Skeletal muscle satellite cell (primary cell): Measurements from ENCODE around the gene UBE2G2. TPM values are rescaled to one million over a fixed set of nuclear protein-coding genes. Genes with fewer than 3 reads are reported as not detected.

ENCODE experiments used
- H3K27me3 ChIP-seq: 2 replicates; pipeline ENCODE4 v1.7.0; 2013; ENCODE audit warnings: low read length; ENCODE audit not compliant: control insufficient read depth, insufficient read depth
- H3K36me3 ChIP-seq: 2 replicates; pipeline ENCODE4 v1.7.0; 2013; ENCODE audit warnings: mild to moderate bottlenecking, control low read depth, low read length; ENCODE audit not compliant: insufficient read depth
- H3K4me1 ChIP-seq: 2 replicates; pipeline ENCODE4 v1.7.0; 2013; ENCODE audit warnings: low read length; ENCODE audit not compliant: control insufficient read depth, insufficient read depth
- H3K4me2 ChIP-seq: 2 replicates; pipeline ENCODE4 v1.7.0; 2013; ENCODE audit warnings: mild to moderate bottlenecking, low read length
- H3K4me3 ChIP-seq: 2 replicates; pipeline ENCODE4 v1.7.0; 2013; ENCODE audit warnings: low read length
- H3K9ac ChIP-seq: 2 replicates; pipeline ENCODE4 v1.7.0; 2013; ENCODE audit warnings: mild to moderate bottlenecking, low read depth, low read length, moderate library complexity
- H3K9me3 ChIP-seq: replicated peaks from 2 replicates; pipeline ENCODE4 v1.7.0; 2013; ENCODE audit warnings: mild to moderate bottlenecking, control low read depth, low read length
- total RNA-seq: library from RNA; depleted of rRNA; stranded (reverse); fragments of >200 nt; gene quantifications from 2 replicates; pipeline ENCODE4 v1.2.3, GENCODE V29; 2012; rRNA removed

Gene UBE2G2, protein sequence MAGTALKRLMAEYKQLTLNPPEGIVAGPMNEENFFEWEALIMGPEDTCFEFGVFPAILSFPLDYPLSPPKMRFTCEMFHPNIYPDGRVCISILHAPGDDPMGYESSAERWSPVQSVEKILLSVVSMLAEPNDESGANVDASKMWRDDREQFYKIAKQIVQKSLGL
- 73.5 and 76.9 TPM in 2 replicates for total RNA-seq

DNA sequence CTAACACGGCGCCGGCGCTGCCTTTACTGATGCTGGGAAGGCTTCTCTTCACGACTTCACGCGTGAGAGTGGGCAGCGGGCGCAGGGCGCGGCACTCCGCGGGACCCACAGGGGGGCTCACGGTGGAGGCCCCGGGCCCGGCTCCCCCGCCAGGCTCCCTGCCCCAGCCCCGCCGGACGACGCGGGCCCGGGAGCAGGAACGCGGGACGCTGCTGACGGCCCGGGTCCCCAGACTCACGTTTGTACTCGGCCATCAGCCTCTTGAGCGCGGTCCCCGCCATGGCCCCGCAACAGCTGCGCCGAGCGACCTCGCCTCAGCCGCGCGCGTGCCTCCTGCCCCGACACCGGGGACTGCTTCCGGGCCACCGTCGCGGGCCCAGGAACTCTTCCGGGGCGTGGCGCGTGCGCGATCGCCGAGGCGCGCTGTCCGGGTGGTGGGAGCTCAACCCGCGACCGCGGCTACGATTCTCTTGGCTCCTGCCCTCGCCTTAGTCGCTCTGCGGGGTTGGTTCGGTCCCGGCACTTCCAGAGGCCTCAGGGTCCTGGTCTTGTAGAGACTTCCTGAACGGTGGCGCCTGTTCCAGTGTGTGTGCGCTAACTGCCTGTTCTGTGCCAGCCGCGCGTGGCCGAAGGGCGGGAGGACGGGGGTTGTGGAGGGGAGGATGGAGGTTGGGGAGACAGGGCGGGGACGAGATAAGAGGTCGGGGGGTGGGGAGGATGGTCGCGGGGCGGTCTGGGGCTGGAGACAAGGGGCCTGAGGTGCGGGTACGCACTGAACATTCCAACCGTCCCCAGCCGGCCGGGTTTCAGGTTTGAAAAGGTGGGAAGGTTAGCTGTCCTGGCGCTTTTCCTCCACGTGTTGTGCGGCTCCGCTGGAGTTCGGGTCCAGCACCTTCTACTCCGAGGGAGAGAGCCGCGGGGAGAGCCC is at the start of gene UBE2G2:
Gene UBE2G2 (minus strand): TSS at position 353 of the 928 bp plus-strand sequence. CDS start 72 bp downstream, at position 281.
- H3K4me2 ChIP-seq = peak within 1 kb of the TSS; percentile 92
- peak within 1 kb of the TSS; percentile 91 for H3K9ac ChIP-seq
- peak within 1 kb of the TSS; percentile 86 for H3K4me3 ChIP-seq
- no peaks in the 10 kb centered on the region for H3K27me3 ChIP-seq
- no peaks in the 10 kb centered on the region for H3K9me3 ChIP-seq
- H3K36me3 ChIP-seq = peaks cover 42% of the 10 kb centered on the region
- H3K4me1 ChIP-seq = peaks cover 19% of the 10 kb centered on the region

- no peaks in the 10 kb centered on the region for H3K27me3 ChIP-seq
- no peak overlapping the region for H3K4me2 ChIP-seq
- H3K36me3 ChIP-seq = peaks cover 64% of the 10 kb centered on the region
- H3K4me3 ChIP-seq = no peak overlapping the region
- peaks cover 17% of the 10 kb centered on the region for H3K4me1 ChIP-seq
- H3K9ac ChIP-seq = no peak overlapping the region
- no peaks in the 10 kb centered on the region for H3K9me3 ChIP-seq
These were observed 49.5 kb upstream of the UBE2G2 start for GRCh38 chr21:44850905-44851657.

DNA sequence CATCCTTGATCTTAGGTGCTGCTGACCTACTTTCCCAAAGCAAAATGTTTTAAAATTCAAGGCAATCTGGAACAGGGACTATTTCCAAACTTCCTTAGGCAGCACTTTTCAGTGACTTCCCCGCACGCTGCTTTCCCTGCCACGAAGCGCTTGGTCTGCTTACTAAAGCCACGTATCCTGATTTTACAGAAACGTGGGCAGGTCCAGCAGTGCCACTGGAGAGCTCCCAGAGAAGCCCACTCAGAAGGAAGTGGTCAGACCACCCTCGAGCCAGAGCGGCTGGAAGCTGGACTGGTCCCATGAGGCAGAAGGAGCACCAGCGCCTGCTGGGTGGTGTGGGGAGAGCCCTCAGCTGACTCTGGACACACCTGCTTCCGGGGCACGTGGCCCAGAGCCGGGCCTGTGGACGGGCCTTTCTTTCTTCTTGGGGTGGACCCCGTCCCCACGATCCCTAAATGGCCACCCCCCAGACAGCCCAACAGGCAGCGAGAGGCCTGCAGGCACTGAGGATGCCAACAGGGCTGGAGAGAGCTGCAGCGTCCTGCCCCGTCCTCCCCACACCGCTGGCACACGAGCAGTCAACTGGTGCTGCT is 48.7 kb upstream of the UBE2G2 start:
- no peaks in the 10 kb centered on the region for H3K9me3 ChIP-seq
- no peak overlapping the region for H3K4me2 ChIP-seq
- H3K9ac ChIP-seq = no peak overlapping the region
- H3K4me1 ChIP-seq = peaks cover 25% of the 10 kb centered on the region
- H3K36me3 ChIP-seq = peaks cover 57% of the 10 kb centered on the region
- H3K27me3 ChIP-seq = no peaks in the 10 kb centered on the region
- no peak overlapping the region for H3K4me3 ChIP-seq

GRCh38 chr21:44849616-44850130 is 48.1 kb upstream of the UBE2G2 start:
- Histone ChIP-seq H3K4me2 (no peak overlapping the region), H3K27me3 (no peaks in the 10 kb centered on the region), H3K9me3 (no peaks in the 10 kb centered on the region), H3K4me3 (no peak overlapping the region), H3K9ac (no peak overlapping the region), H3K4me1 (peaks cover 25% of the 10 kb centered on the region), H3K36me3 (peaks cover 50% of the 10 kb centered on the region)

GRCh38 chr21:44848821-44849521 is 47.4 kb upstream of the UBE2G2 start:
- Histone ChIP-seq H3K9ac (no peak overlapping the region), H3K9me3 (no peaks in the 10 kb centered on the region), H3K27me3 (peaks cover 6% of the 10 kb centered on the region), H3K4me2 (no peak overlapping the region), H3K4me1 (peaks cover 25% of the 10 kb centered on the region), H3K36me3 (peaks cover 43% of the 10 kb centered on the region), H3K4me3 (no peak overlapping the region)

DNA sequence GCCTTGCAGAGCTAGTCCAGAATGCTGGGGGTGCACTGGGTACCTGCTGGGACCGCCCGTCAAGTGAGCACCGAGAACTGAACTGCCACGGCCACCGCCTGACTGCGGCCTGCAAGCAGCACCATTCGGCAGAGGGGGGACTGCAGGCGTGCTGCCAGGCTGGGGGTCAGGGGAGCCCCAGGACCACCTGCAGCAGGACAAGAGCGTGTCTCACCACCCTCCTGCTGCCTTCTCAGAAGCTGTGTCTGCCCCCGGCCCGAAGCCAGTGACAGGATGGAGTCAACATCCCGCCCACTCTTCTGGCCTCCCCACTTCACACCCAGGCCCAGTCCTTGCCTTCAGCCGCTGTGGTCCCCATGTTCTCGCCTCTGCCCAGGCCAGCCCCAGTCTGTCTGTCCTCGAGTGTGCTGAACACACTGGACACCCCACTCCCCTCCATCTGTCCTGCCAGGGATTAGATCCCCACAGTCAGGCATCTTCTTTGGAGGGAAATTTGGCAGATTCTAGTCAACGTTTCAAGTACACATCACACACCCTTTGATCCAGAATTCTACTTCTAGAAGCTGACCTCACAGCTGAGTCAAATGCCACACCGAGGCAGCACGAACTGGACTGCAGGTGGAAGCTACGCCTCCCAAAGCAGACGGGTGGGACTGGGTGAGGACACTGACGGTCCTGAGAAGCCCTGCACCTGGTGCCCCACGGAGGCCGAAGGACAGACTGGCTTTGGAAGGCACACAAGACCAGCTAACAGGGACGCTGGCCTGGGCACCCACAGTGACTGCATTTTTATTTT is 45.8 kb upstream of the UBE2G2 start:
- Histone ChIP-seq H3K4me1 (peaks cover 25% of the 10 kb centered on the region), H3K27me3 (peaks cover 14% of the 10 kb centered on the region), H3K4me3 (no peak overlapping the region), H3K4me2 (no peak overlapping the region), H3K9me3 (no peaks in the 10 kb centered on the region), H3K9ac (no peak overlapping the region), H3K36me3 (peaks cover 32% of the 10 kb centered on the region)

DNA sequence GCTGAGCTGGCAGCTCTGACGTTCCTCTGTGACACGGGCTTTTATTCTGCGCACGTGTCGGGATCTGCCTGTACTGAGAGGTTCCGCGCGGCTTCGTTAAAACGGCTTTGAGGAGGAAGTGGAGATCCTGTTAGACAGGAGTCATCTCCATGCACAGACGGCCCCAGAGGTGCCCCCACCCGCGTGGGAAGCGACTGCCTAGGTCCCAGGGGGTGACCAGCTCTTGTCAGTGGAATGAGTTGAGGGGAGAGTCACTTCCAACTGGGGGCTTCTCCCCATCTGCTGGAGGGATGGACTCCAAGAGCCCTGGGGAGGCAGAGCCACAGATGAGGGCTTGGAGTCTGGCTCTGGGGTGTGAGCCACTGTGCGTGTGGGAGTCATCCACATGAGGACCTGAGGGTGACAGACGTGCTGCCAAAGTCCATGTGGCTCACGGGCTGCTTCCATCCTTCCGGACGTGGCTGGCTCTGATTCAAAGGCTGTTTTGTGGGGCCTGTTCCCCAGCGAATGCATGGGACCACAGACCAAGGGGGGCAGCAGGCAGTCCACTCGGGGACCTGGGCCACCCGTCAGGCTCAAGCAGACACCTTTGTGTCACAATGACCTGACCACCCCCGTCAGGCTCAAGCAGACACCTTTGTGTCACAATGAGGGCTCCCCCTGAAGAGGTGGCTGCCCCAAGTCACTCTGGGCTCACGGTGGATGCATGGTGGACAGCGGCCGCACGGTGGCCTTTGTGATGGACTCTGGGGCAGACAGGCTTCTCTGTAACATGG is 45.1 kb upstream of the UBE2G2 start:
- peaks cover 25% of the 10 kb centered on the region for H3K4me1 ChIP-seq
- peak overlapping the region; percentile 41 for H3K9ac ChIP-seq
- H3K36me3 ChIP-seq = peaks cover 30% of the 10 kb centered on the region
- H3K27me3 ChIP-seq = peaks cover 22% of the 10 kb centered on the region
- H3K4me3 ChIP-seq = no peak overlapping the region
- peak overlapping the region; percentile 83 for H3K4me2 ChIP-seq
- no peaks in the 10 kb centered on the region for H3K9me3 ChIP-seq

DNA sequence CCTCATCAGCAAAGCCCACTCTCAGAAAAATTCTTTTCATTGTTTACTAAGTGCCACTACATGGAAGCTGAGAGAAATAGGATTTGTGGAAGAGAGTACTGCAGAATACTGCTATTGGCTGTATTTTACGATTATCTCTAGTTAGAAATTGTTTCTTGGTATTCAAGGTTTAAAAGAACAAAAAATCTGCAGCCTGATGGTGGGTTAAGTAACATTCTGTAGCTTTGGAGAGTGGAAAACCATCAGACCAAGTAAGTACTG is 44.5 kb upstream of the UBE2G2 start:
- Histone ChIP-seq H3K4me1 (peaks cover 25% of the 10 kb centered on the region), H3K4me2 (peak overlapping the region; percentile 83), H3K9ac (peak overlapping the region; percentile 41), H3K9me3 (no peaks in the 10 kb centered on the region), H3K4me3 (peak overlapping the region; percentile 64), H3K36me3 (peaks cover 27% of the 10 kb centered on the region), H3K27me3 (peaks cover 28% of the 10 kb centered on the region)

DNA sequence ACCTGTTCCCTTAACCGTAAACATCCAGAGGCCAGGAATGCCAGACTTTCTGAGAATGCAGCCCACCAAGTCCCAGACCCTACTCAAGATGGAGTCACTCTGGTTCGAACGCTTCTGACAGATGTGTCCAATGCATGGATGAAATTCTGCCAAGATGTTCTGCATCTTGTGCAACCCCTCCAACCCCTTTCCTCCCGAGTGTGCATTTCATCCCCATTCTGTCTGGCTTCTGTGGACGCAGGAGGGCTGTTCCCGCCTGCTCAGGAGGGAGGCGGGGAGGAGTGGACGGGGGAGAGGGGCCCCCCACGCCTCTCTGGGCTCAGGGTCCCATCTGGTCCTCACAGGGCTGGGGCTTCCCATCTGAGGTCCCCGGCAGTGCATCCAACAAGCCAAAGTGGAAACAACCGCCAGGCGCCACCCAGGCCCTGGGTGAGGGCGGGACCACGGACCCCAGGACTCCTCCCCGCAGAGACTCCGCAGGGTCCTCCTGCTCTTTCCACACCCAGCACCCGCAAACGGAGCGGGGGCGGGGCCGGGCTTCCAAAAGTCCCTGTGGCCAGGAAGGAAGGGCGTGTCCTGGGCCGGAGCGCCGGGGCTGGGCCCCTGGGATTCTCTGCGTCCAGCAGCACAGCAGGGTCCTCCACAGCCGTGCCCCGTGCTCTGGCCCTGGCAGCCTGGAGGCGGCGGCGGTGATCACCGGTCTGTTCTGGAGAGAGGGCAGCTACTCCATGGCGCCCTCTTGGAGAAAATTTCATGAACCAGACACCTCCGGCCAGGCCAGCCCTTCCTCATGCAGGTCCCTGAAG is 44.0 kb upstream of the UBE2G2 start:
- Histone ChIP-seq H3K9me3 (no peaks in the 10 kb centered on the region), H3K4me3 (peak overlapping the region; percentile 64), H3K27me3 (peaks cover 32% of the 10 kb centered on the region), H3K4me2 (peak overlapping the region; percentile 83), H3K36me3 (peaks cover 21% of the 10 kb centered on the region), H3K4me1 (peaks cover 25% of the 10 kb centered on the region), H3K9ac (peak overlapping the region; percentile 41)
